Stimulated activated memory B cell treated with anti-CD40 and anti-IgM and Interleukin-4, amounts not matched to agents 10 μg/mL and 1 μg/mL and 100 μg/mL, for 72 hours (primary cell): ENCODE results near the gene CDH23.

Experiments
- ATAC-seq: fragments of 150-1000 bp; cut with Tn5 transposase; 2 replicates; pipeline ENCODE4 v1.10.0; 2021
- H3K27ac Mint-ChIP-seq: one replicate; pipeline ENCODE4 v1.8.0; 2022; ENCODE audit warnings: mild to moderate bottlenecking, mixed read lengths
- H3K27me3 Mint-ChIP-seq: one replicate; pipeline ENCODE4 v1.8.0; 2022; ENCODE audit warnings: mixed read lengths
- H3K36me3 Mint-ChIP-seq: one replicate; pipeline ENCODE4 v1.8.0; 2022; ENCODE audit warnings: mixed read lengths
- H3K4me1 Mint-ChIP-seq: one replicate; pipeline ENCODE4 v1.8.0; 2022; ENCODE audit warnings: mixed read lengths
- H3K4me3 Mint-ChIP-seq: one replicate; pipeline ENCODE4 v1.8.0; 2022; ENCODE audit warnings: mild to moderate bottlenecking, moderate library complexity, mixed read lengths
- H3K9me3 Mint-ChIP-seq: one replicate; pipeline ENCODE4 v1.8.0; 2022; ENCODE audit warnings: mixed read lengths

The CDH23 gene

DNA sequence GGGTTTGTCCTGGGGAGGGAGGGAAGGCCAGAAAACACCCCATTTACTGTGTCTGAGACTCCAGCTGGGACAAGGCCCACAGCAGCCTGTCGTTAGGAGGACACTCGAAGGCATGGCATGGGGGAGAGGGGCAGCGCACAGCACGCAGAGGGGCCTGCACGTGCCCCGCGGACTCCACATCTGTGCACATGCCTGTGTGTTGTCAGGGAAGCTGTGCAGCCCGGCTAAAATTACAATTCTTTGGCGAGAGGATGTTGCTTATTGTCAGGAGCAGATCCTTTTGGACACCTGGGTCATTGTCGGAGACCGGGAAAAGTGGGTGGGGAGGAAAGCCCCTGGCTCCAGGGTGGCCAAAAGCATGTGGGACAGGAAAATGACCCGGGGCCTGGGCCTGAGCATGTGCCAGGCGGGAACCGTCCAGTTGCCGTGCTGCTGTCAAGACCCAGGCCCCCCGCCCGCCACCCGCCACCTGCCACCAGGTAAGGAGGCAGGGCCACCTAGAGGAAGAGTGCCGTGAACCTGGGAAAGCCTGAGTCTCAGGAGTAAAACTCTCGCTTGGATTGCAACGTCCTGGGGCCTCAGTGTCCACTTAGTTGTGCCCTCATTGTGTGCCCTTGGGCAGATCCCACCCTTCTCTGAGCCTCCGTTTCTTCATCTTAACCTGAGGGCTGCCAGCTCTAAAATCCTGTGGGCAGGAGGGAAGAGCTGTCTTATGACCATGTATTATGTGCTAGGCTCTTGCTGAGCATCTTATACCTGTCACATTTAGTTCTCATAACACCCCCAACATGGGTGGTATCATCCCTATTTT, 369.4 kb downstream of the CDH23 start:
- Mint-ChIP-seq H3K4me1 (peaks cover 79% of the 10 kb centered on the region), H3K9me3 (no peaks in the 10 kb centered on the region), H3K36me3 (peaks cover 5% of the 10 kb centered on the region), H3K27ac (peak overlapping the region; percentile 92), H3K4me3 (no peak overlapping the region), H3K27me3 (no peaks in the 10 kb centered on the region)
- no peak for ATAC-seq

GRCh38 chr10:71766717-71767419, 370.1 kb downstream of the CDH23 start:
- Mint-ChIP-seq H3K9me3 (no peaks in the 10 kb centered on the region), H3K27ac (peak overlapping the region; percentile 92), H3K36me3 (no peaks in the 10 kb centered on the region), H3K4me3 (peak overlapping the region; percentile 70), H3K4me1 (peaks cover 80% of the 10 kb centered on the region), H3K27me3 (no peaks in the 10 kb centered on the region)
- peak; percentile 65 for ATAC-seq

GRCh38 chr10:71767420-71768035, 370.8 kb downstream of the CDH23 start:
- Mint-ChIP-seq H3K9me3 (no peaks in the 10 kb centered on the region), H3K27ac (peak overlapping the region; percentile 92), H3K4me3 (peak overlapping the region; percentile 70), H3K27me3 (no peaks in the 10 kb centered on the region), H3K36me3 (no peaks in the 10 kb centered on the region), H3K4me1 (peaks cover 80% of the 10 kb centered on the region)
- ATAC-seq, result no peak

DNA sequence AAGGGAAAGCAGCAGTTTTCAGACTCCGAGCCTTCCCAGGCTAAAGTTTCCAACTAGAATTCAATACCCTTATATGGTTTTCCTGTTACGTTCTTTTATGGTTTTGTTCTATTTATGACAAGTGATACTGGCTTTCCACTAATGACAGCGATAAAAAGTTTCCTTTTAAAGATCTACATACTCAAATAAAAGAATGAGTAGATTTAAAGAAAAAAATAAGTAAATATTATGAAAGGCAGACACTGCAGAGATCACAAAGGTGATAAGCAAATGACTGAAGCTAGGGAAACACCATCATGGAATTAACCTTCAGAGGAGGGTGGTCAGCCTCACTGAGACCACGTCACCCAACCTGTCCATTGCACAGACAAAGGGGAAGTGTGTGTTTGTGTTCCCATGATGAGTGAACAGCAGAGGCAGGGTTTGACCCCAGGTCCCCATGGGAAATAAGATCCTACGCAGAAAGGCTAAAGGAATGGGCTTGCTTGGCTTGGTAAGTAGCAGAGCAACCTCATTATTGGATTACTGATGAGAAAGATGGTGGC, 372.6 kb downstream of the CDH23 start:
- ATAC-seq, result peak; percentile 69
- Mint-ChIP-seq H3K27me3 (no peaks in the 10 kb centered on the region), H3K4me1 (peaks cover 92% of the 10 kb centered on the region), H3K4me3 (peak overlapping the region; percentile 39), H3K36me3 (no peaks in the 10 kb centered on the region), H3K9me3 (no peaks in the 10 kb centered on the region), H3K27ac (peak overlapping the region; percentile 92)

GRCh38 chr10:71770255-71770654, 373.5 kb downstream of the CDH23 start:
- ATAC-seq, result no peak
- Mint-ChIP-seq H3K27ac (peak overlapping the region; percentile 92), H3K27me3 (no peaks in the 10 kb centered on the region), H3K9me3 (no peaks in the 10 kb centered on the region), H3K36me3 (no peaks in the 10 kb centered on the region), H3K4me1 (peaks cover 93% of the 10 kb centered on the region), H3K4me3 (no peak overlapping the region)

GRCh38 chr10:71770789-71771188, 374.1 kb downstream of the CDH23 start:
- no peak for ATAC-seq
- no peaks in the 10 kb centered on the region for H3K27me3 Mint-ChIP-seq
- peak overlapping the region; percentile 92 for H3K27ac Mint-ChIP-seq
- no peaks in the 10 kb centered on the region for H3K9me3 Mint-ChIP-seq
- no peak overlapping the region for H3K4me3 Mint-ChIP-seq
- no peaks in the 10 kb centered on the region for H3K36me3 Mint-ChIP-seq
- H3K4me1 Mint-ChIP-seq, result peaks cover 93% of the 10 kb centered on the region

- Mint-ChIP-seq H3K4me1 (peaks cover 94% of the 10 kb centered on the region), H3K27me3 (no peaks in the 10 kb centered on the region), H3K27ac (peak overlapping the region; percentile 92), H3K9me3 (no peaks in the 10 kb centered on the region), H3K4me3 (no peak overlapping the region), H3K36me3 (no peaks in the 10 kb centered on the region)
- ATAC-seq, result no peak
Measured at GRCh38 chr10:71771204-71771603, 374.5 kb downstream of the CDH23 start.

GRCh38 chr10:71771821-71772617, 375.3 kb downstream of the CDH23 start:
- no peaks in the 10 kb centered on the region for H3K9me3 Mint-ChIP-seq
- peak overlapping the region; percentile 88 for H3K4me3 Mint-ChIP-seq
- H3K27ac Mint-ChIP-seq, result peak overlapping the region; percentile 92
- H3K36me3 Mint-ChIP-seq, result no peaks in the 10 kb centered on the region
- H3K4me1 Mint-ChIP-seq, result peaks cover 92% of the 10 kb centered on the region
- no peaks in the 10 kb centered on the region for H3K27me3 Mint-ChIP-seq
- ATAC-seq, result no peak

- Mint-ChIP-seq H3K27me3 (no peaks in the 10 kb centered on the region), H3K9me3 (no peaks in the 10 kb centered on the region), H3K36me3 (no peaks in the 10 kb centered on the region), H3K27ac (peak overlapping the region; percentile 92), H3K4me3 (peak overlapping the region; percentile 88), H3K4me1 (peaks cover 88% of the 10 kb centered on the region)
- ATAC-seq, result peak; percentile 1
Measured at GRCh38 chr10:71772832-71773220, 376.1 kb downstream of the CDH23 start.

DNA sequence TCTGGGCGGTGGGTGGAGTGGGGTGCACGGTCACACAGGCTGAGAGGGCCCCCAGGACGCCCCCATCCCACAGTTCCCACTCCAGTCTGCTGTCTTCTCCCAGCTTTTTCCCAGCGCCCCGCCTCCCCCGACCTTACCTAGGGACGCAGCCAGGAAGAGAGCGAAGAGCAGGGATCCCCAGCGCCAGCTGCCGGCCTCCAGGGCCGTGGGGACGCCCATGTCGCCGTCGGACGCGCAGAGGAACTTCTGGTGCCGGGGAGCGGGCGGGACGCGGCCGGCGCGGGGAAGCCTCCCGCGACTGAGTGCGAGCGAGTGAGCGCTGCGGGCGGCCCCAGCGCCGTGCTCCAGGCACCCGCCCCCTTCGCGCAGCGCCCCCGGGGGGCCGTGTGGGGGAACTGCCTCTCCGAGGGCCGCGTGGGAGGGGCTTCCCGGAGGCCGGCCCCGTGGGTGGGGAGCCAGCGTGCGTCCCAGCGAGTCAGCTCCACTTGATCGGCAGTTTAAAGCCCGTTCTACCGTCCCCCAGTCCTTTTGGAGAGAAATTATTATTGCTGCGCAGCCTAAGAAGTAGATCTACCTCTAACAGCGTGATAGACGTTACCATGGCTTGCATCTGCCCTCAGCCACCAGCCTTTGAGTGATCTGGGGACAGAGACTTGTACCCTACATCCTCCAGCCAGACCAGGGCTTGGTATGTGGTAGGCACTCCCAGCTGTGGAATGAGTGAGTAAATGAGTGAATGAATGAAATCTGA, 376.7 kb downstream of the CDH23 start, which contains the start of gene VSIR:
Gene VSIR, minus strand, starts transcription at position 300 of the 751 bp plus-strand sequence. Its CDS starts 81 bp downstream, at position 219.
- Mint-ChIP-seq H3K36me3 (no peaks in the 10 kb centered on the region), H3K4me3 (peak within 1 kb of the TSS; percentile 88), H3K4me1 (peaks cover 82% of the 10 kb centered on the region), H3K27me3 (no peaks in the 10 kb centered on the region), H3K27ac (peak within 1 kb of the TSS; percentile 92), H3K9me3 (no peaks in the 10 kb centered on the region)
- peak; percentile 86 for ATAC-seq

- peak; percentile 38 for ATAC-seq
- Mint-ChIP-seq H3K9me3 (no peaks in the 10 kb centered on the region), H3K4me3 (no peak overlapping the region), H3K27me3 (no peaks in the 10 kb centered on the region), H3K36me3 (no peaks in the 10 kb centered on the region), H3K4me1 (peaks cover 69% of the 10 kb centered on the region), H3K27ac (peak overlapping the region; percentile 92)
Measured at GRCh38 chr10:71774916-71775702, 378.4 kb downstream of the CDH23 start.

DNA sequence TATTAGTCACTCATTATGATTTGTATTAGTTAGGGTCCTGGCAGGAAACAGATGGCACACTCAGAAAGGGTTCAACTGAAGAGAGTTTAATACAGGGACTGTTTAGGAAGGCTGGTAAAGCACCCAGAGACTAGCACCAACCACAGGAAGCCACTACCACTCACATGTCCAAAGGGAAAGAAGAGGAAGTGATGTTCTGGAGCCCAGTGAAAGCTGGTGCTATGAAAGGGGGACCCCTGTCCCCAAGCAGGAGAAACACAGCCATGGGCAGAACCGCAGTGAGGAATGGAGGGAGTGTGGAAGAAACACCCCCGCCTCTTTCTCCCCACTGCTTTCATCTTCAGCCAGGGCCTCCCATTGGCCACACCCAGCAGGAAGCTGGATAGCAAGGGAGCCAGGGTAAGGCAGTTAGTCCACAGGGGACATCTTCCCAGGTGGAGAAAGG, 379.8 kb downstream of the CDH23 start:
- no peak for ATAC-seq
- no peak overlapping the region for H3K4me3 Mint-ChIP-seq
- H3K27ac Mint-ChIP-seq, result peak overlapping the region; percentile 92

DNA sequence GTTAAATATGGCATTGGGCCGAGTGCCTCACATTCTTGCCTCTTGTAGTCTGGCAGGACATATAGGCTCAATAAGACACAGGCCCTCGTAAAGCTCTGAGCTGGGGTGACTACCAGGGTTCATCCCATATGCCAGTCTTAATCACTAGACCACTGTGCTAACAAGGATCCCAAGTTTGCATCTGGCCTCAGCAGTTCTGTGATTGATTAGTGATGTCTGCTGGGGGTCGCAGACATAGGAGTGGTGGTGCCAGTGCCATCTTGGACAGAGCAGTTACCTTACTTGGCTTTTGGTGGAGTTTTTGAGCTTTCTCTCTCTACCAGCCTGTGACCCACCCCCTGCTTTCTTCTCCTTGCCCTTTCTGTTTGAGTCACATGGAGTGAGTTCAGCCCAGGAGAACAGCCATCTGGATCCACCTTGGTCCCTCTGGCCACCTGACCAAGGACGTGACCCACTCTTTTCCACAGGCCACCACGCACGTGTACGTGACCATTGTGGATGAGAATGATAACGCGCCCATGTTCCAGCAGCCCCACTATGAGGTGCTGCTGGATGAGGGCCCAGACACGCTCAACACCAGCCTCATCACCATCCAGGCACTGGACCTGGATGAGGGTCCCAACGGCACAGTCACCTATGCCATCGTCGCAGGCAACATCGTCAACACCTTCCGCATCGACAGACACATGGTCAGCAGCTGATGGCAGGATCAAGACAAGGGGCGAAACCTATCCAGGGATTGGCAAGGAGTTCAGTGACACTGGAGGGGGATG, 380.7 kb downstream of the CDH23 start:
- Mint-ChIP-seq H3K27ac (no peak overlapping the region), H3K36me3 (no peaks in the 10 kb centered on the region), H3K4me1 (peaks cover 48% of the 10 kb centered on the region), H3K9me3 (no peaks in the 10 kb centered on the region), H3K27me3 (no peaks in the 10 kb centered on the region), H3K4me3 (no peak overlapping the region)
- no peak for ATAC-seq

More for the DNA sequence above, 379.8 kb downstream of the CDH23 start:
- H3K4me1 Mint-ChIP-seq, result peaks cover 56% of the 10 kb centered on the region
- H3K27me3 Mint-ChIP-seq, result no peaks in the 10 kb centered on the region
- H3K36me3 Mint-ChIP-seq, result no peaks in the 10 kb centered on the region
- H3K9me3 Mint-ChIP-seq, result no peaks in the 10 kb centered on the region
